ENCODE data around the gene DMRTC2. TPM values are rescaled to one million over a fixed set of nuclear protein-coding genes. Genes with fewer than 3 reads are reported as not detected.

DMRTC2 gene
- polyA plus RNA-seq, 1 of the 3 experiments (the other 2 are of a cell fraction), result not detected

- Histone ChIP-seq H4K20me1 (ENCODE audit: insufficient read depth) (peaks cover 29% of the 10 kb centered on the region), H3K4me2 (peak within 1 kb of the TSS; percentile 91), H3K9me2 (no peaks in the 10 kb centered on the region), H3K4me1 (ENCODE audit: control insufficient read depth in 1 of 2, insufficient read depth in 2 of 2, low read depth in 1 of 2, low read length in 1 of 2) (peaks cover 11 to 16% of the 10 kb centered on the region in 2 experiments; a peak in 3 of 4 replicates), H3K9me3 (no peaks in the 10 kb centered on the region; the same call in 1 of the 2 replicates), H3K27me3 (ENCODE audit: insufficient read depth) (no peaks in the 10 kb centered on the region), H3K9ac (peak within 1 kb of the TSS; percentile 85), H3K4me3 (ENCODE audit: low read depth in 2 of 2, low read length in 1 of 2) (peak within 1 kb of the TSS; percentile 74 to 87), H3K27ac (ENCODE audit: low read depth in 2 of 2, low read length in 1 of 2) (peak within 1 kb of the TSS; percentile 6 to 51; a peak in 3 of 4 replicates), H3K79me2 (ENCODE audit: insufficient read depth) (peaks cover 35% of the 10 kb centered on the region), H2AFZ (ENCODE audit: low read depth) (peak within 1 kb of the TSS; percentile 77), H3K36me3 (replicated peaks in 1 of 2; ENCODE audit: control insufficient read depth in 1 of 2, insufficient read depth in 2 of 2, low read length in 1 of 2) (peaks cover 0 to 10% of the 10 kb centered on the region in 2 experiments), H3F3A (replicated peaks; ENCODE audit: insufficient read depth) (peaks cover 13% of the 10 kb centered on the region)
- TF ChIP-seq SMC3 (IDR thresholded peaks at IDR 0.05; ENCODE audit: low read depth, low read length) (no peak), ELF1 (IDR thresholded peaks at IDR 0.05) (peak; percentile 51; the same call in 1 of the 2 replicates), POLR2AphosphoS5 (IDR thresholded peaks at IDR 0.05; ENCODE audit: low read depth, low read length) (0 out of 2 replicates have a peak, but pooled peaks have one; percentile 19), GABPA (IDR thresholded peaks at IDR 0.05; ENCODE audit: low read depth) (peak; percentile 69)
- ChIA-PET CTCF (interaction anchor here (0.7 to 3.6 kb wide), 6 partner anchors 9 to 75 kb away, joined by 3 to 12 read pairs (median 5); partner anchors contain the start of gene RPS19), POLR2A (interaction anchor here (1.2 kb wide), 1 partner anchor 9 kb away, joined by 4 read pairs; no protein-coding TSS in a partner anchor)
- WGBS (ENCODE audit: low lambda C conversion rate), result 42% methylated on average over 15 of the region's 80 CpGs
- DNase-seq, result peak; percentile 89
These were observed 38.0 kb downstream of the DMRTC2 start, which contains the start of gene ARHGEF1 for GRCh38 chr19:41882568-41883462. Gene ARHGEF1 (plus strand): TSS chr19:41883184. CDS start chr19:41888083, 4,899 bp downstream.

GRCh38 chr19:41883463-41883820 is 38.6 kb downstream of the DMRTC2 start:
- H4K20me1 ChIP-seq (ENCODE audit: insufficient read depth), result peaks cover 33% of the 10 kb centered on the region
- peak overlapping the region; percentile 6 to 40; a peak in 2 of 4 replicates for H3K27ac ChIP-seq (ENCODE audit: low read depth in 2 of 2, low read length in 1 of 2)
- no peaks in the 10 kb centered on the region for H3K9me2 ChIP-seq
- TF ChIP-seq FOXM1 (IDR thresholded peaks at IDR 0.05; ENCODE audit: low read depth), result no peak
- peak; percentile 58; the same call in 1 of the 2 replicates for TF ChIP-seq MAX (IDR thresholded peaks at IDR 0.05; ENCODE audit: low read depth)
- TF ChIP-seq USF1 (IDR thresholded peaks at IDR 0.05; ENCODE audit: borderline replicate concordance, low read depth), result no peak
- TF ChIP-seq GABPA (IDR thresholded peaks at IDR 0.05; ENCODE audit: low read depth), result no peak
- no peak for TF ChIP-seq SIN3A (IDR thresholded peaks at IDR 0.05; ENCODE audit: borderline replicate concordance, low read depth, low read length)
- no peak for TF ChIP-seq EP300 (IDR thresholded peaks at IDR 0.05; ENCODE audit: borderline replicate concordance in 1 of 2, low read depth in 1 of 2, low read length in 1 of 2)
- TF ChIP-seq USF2 (IDR thresholded peaks at IDR 0.05; ENCODE audit: borderline replicate concordance, low read depth, low read length), result no peak
- peaks cover 36% of the 10 kb centered on the region for H3K79me2 ChIP-seq (ENCODE audit: insufficient read depth)
- H3K36me3 ChIP-seq (replicated peaks in 1 of 2; ENCODE audit: control insufficient read depth in 1 of 2, insufficient read depth in 2 of 2, low read length in 1 of 2), result peaks cover 0 to 10% of the 10 kb centered on the region in 2 experiments
- no peaks in the 10 kb centered on the region for H3K27me3 ChIP-seq (ENCODE audit: insufficient read depth)
- CTCF ChIA-PET, result interaction anchor here (0.7 to 3.6 kb wide), 5 partner anchors 10 to 69 kb away, joined by 3 to 12 read pairs (median 5); partner anchors contain the start of gene RPS19
- under 1% methylated on average over 20 of the region's 23 CpGs for WGBS (ENCODE audit: low lambda C conversion rate)
- peaks cover 11 to 16% of the 10 kb centered on the region in 2 experiments; a peak in 3 of 4 replicates for H3K4me1 ChIP-seq (ENCODE audit: control insufficient read depth in 1 of 2, insufficient read depth in 2 of 2, low read depth in 1 of 2, low read length in 1 of 2)
- no peak for DNase-seq
- peaks cover 13% of the 10 kb centered on the region for H3F3A ChIP-seq (replicated peaks; ENCODE audit: insufficient read depth)
- POLR2A ChIA-PET, result interaction anchor here (1.2 kb wide), 1 partner anchor 24 kb away, joined by 7 read pairs; the partner anchor contains the start of gene RPS19
- H2AFZ ChIP-seq (ENCODE audit: low read depth), result peak overlapping the region; percentile 77; the same call in 1 of the 2 replicates
- H3K4me3 ChIP-seq (ENCODE audit: low read depth in 2 of 2, low read length in 1 of 2), result peak overlapping the region; percentile 74 to 87
- H3K9me3 ChIP-seq, result no peaks in the 10 kb centered on the region; the same call in 1 of the 2 replicates
- peak overlapping the region; percentile 85 for H3K9ac ChIP-seq
- peak overlapping the region; percentile 91 for H3K4me2 ChIP-seq

All from SK-N-SH (cell line).